IPS-11a (cell line): ENCODE results near the gene ADAP1.
"Not testable (repeated sequence)": the region's sequence is repeated elsewhere in the genome, so short reads cannot be mapped to it uniquely, and the experiment has no call there.

Source experiments
- H3K4me3 ChIP-seq: one replicate; pipeline ENCODE4 v1.5.1; 2013; ENCODE audit warnings: low read depth, low read length, control low read depth

ADAP1 gene

GRCh38 chr7:975702-976473 lies 21.4 kb upstream of the ADAP1 start:
- H3K4me3 ChIP-seq: no peak overlapping the region

DNA sequence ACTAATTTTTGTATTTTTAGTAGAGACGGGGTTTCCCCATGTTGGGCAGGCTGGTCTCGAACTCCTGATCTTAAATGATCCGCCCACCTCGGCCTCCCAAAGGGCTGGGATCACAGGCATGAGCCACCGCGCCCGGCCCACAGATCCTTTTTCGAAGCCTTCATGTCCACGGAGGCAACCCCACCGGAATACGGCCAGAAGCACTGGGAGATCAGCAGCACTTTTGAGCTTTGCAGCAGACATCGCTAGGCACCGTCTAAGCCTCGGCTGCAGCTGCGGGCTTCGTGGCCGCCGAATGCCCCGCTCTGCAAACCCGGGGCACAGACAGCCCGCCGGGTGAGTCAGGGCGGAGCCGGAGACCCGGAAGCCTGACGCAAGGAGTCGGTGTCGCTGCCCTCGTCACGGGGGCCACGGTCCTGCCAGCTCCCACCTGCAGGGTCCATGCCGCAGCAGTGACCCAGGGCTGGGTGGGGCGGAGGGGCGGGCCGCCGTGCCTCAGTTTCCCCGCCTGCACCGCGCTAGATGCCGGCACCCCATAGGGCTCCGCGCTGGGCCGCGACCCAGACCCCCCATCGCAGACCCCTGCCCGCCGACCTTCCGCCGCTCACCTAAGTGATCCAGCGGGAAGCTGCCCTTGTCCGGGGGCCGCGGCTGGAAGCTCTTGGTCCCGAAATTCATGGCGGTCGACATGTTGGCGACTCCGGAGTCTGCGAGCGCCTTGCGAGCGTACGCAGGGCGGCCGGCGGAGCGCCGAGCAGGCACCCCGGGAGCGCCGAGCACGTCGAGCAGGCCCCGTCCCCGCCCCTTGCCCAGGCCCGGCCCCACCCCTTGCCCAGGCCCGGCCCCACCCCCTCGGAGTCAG lies 20.6 kb upstream of the ADAP1 start, which contains the start of gene COX19:
COX19 (minus strand) TSS at position 730 of the 862 bp plus-strand sequence; CDS start at position 690, 40 bp downstream.
- H3K4me3 ChIP-seq: peak within 1 kb of the TSS; percentile 82

- peak overlapping the region; percentile 82 for H3K4me3 ChIP-seq
Measured at GRCh38 chr7:974172-974571, 19.7 kb upstream of the ADAP1 start.

- no peak overlapping the region for H3K4me3 ChIP-seq
Measured at GRCh38 chr7:973312-973711, 18.8 kb upstream of the ADAP1 start.

GRCh38 chr7:972676-973309 lies 18.3 kb upstream of the ADAP1 start:
- no peak overlapping the region for H3K4me3 ChIP-seq

- H3K4me3 ChIP-seq: no peak overlapping the region
Measured at GRCh38 chr7:972110-972509, 17.6 kb upstream of the ADAP1 start.

DNA sequence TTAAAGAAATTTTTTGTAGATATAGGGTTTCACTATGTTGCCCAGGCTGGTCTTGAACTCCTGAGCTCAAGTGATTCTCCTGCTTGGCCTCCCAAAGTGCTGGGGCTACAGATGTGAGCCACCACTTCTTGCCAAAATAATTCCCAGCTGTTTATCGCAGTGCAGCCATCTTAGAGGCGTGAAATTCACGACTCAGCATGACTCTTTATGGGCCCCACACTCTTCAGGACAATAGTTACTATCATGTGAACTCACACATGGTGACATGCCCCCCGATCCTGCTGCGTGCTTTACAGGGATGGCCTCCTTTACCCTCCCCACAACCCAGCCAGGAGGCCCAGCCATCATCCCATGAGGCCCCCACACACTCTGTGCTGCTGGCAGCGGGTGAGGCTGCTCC lies 16.3 kb upstream of the ADAP1 start:
- no peak overlapping the region for H3K4me3 ChIP-seq

DNA sequence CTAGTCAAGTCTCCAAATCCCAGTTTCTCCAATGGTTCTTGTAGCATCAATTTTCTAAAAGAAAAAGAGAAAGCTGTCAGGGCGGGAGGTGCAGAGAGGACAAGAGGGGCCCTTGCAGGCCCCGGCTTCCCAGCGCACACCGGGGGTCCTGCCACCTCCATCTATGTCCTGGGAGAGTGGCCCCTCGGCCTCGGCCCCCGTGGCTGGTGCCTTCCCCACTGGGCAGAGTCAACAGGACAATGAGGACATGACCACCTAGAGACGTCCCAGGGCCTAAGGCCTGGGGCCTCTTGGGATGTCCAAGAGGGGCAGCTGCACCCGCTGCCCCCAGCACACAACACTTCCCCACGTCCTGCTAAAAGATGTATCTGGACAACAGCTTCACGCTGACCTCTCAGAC lies 14.9 kb upstream of the ADAP1 start:
- H3K4me3 ChIP-seq: no peak overlapping the region

DNA sequence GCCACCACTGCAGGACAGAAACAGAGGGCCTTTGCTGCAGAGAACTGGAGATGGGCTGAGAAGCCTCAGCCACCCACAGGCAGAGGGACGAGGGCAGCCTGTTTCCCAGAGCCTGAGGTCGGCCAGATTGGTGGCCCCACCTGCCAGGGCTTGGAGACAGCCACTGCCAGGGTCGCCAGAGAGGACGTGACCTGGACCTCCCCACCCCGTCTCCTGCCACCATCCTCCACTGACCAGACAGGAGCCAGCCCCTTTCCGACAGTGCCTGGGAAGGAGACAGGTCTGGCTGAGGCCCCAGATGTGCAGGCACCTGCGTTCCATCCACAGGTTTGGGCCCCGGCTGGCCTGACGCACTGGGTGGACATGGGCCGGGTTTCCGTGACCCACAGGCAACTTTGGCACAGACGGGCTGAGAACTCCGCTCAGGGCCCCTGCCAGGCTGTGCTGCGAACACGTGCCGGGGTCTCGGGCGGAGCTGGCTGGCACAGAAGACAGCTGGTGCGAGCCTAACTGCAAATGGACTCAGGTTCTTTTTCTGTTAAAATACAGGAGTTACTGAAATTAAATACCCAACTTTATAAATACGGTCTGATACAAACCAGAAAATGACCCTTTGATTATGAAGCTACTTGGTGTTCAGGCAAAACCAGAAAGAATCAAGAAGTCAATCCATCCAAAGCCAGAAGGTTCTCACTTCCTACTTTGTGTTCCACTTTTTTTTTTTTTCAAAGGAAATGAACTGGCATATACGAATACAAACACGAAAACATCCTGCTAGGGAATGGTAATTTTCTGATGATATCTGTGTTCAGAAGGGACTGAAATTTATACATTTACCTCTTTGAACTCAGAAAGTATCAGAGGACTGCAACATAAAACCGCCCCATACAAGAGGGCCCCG lies 14.0 kb upstream of the ADAP1 start:
- no peak overlapping the region for H3K4me3 ChIP-seq

DNA sequence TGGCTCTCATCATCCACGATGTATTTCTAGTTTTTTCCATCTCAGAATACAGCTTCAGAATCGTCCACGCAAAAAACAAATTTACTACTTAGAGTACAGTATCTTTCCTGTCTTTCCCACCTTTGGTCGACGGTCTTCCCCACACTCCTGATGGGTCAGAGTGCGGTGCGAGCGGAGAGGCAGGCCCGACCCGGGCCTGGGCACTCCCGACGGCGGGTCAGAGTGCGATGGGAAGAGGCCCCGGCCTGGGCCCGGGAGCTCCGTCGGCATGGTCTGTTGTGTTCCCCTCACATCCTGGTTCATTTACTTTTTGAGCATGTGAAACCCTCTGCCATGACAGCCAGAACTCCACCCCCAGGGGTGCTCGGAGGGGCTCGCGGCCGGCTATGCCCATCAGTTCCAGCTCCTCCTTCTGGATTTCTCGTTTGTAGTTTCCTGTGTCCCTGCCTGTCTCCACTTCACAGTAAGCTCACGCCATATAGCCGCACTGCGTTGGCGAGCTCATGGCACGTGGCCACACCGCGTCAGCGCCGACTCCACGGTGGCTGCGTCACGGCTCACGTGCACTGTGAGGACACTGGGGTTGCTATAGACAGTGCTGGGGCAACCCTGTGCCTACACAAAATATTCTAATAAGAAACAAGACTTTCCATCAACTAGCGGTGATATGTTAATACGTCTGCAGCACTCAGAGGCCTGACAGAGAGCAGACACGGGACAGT lies 13.0 kb upstream of the ADAP1 start:
- no peak overlapping the region for H3K4me3 ChIP-seq

- H3K4me3 ChIP-seq: no peak overlapping the region
Measured at GRCh38 chr7:966291-967069, 12.0 kb upstream of the ADAP1 start.

DNA sequence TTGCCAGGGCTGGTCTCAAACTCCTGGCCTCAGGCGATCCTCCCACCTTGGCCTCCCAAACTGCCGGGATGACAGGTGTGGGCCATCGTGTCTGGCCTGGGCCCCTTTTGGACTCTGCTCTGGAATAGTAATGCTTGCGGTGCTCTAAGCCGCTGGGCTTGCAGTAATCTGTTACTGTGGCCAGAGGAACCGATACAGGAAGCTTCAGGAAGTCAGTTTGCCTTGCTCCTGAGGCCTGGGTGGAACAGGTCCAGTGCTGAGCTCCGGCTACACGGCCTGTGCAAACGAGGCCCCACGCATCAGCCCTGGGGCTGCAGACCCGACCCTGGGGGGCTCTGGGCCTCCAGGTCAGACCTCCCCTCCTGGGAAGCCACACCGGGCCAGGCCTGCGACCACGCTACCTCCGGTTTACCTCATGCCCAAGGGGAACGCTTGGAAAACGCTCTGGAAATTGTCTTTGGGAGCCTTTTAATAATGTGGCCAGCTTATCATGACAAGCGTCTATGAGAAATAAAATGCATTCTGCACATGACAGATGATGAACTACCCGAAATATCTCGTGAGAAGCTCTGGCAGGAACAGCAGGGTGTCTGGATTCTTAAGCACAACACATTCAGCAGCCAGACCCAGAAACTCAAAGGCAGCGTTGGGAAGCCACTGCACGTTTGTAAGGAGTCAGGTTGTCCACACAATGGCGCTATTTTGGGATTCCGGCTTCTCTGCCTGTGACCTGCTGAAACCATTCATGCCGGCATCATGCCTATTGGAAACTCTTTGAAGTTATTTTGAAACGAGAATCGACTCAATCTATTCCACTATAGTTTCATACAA lies 10.1 kb upstream of the ADAP1 start:
- no peak overlapping the region for H3K4me3 ChIP-seq

- H3K4me3 ChIP-seq: no peak overlapping the region
Measured at GRCh38 chr7:963236-964078, 9.0 kb upstream of the ADAP1 start.

DNA sequence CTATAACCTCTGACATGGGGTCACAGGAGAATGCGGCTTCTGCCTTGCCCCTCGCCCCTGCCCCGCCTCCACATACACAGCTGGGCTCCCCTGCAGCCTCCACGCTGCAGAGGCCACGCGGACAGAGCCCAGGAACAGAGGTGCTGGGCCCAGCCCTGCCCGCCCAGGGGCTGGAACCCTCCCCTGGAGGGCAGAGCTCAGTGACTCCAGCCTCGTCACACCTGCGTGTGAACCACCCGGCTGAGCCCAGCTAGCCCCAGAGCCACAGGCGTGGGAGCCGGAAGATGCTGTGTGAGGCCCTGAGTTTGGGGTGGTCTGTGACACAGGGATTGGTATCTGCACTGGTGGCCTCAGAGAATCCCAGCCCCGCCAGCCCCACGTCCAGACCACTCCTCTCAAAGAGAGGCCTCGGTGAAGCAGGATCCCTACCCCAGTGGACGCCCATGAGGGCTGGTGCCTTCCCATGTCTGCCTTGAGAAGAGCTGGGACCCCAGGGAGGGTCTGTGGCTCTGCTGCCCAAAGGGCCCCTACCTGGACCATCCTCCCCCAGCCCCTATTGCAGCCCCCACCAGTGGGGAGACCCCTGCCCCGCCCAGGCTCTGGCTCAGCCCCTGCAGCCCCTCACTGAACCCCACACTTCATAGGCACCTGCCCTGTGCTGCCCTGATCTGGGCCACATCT lies 8.1 kb upstream of the ADAP1 start:
- H3K4me3 ChIP-seq: no peak overlapping the region

GRCh38 chr7:961546-962400 lies 7.3 kb upstream of the ADAP1 start:
- no peak overlapping the region for H3K4me3 ChIP-seq

GRCh38 chr7:960972-961371 lies 6.5 kb upstream of the ADAP1 start:
- not testable (repeated sequence) for H3K4me3 ChIP-seq
